ENCODE measurements around the gene MBNL1. TPM values are rescaled to one million over a fixed set of nuclear protein-coding genes. Genes with fewer than 3 reads are reported as not detected.
A peak's percentile ranks its signal among the peaks of the same experiment; 100 is the strongest.

MBNL1 gene
- total RNA-seq, 1 donor from 2014 or later: 172 TPM

GRCh38 chr3:152318512-152318911 is 49.8 kb downstream of the MBNL1 start:
- no peaks in the 10 kb centered on the region for H3K27me3 ChIP-seq (ENCODE audit: low read depth)
- DNase-seq: no peak
- peak overlapping the region; percentile 76 for H3K27ac ChIP-seq (replicated peaks)
- H3K4me1 ChIP-seq: peaks cover 99% of the 10 kb centered on the region
- H3K9me3 ChIP-seq (replicated peaks): no peaks in the 10 kb centered on the region
- no peak for TF ChIP-seq CTCF (IDR thresholded peaks at IDR 0.05; ENCODE audit: borderline replicate concordance)
- no peak overlapping the region for H3K4me3 ChIP-seq
- intact Hi-C loops (cut with micrococcal nuclease): no loop called here
- no peaks in the 10 kb centered on the region for H3K36me3 ChIP-seq

GRCh38 chr3:152319256-152319655 is 50.5 kb downstream of the MBNL1 start:
- H3K27me3 ChIP-seq (ENCODE audit: low read depth): no peaks in the 10 kb centered on the region
- no peak for TF ChIP-seq CTCF (IDR thresholded peaks at IDR 0.05; ENCODE audit: borderline replicate concordance)
- intact Hi-C loops (cut with micrococcal nuclease): no loop called here
- H3K9me3 ChIP-seq (replicated peaks): no peaks in the 10 kb centered on the region
- H3K4me3 ChIP-seq: no peak overlapping the region
- H3K4me1 ChIP-seq: peaks cover 100% of the 10 kb centered on the region
- peak overlapping the region; percentile 76 for H3K27ac ChIP-seq (replicated peaks)
- H3K36me3 ChIP-seq: no peaks in the 10 kb centered on the region
- no peak for DNase-seq

GRCh38 chr3:152319831-152320617 is 51.3 kb downstream of the MBNL1 start:
- no peak for DNase-seq
- Histone ChIP-seq H3K27ac (replicated peaks) (peak overlapping the region; percentile 76), H3K4me3 (no peak overlapping the region), H3K36me3 (no peaks in the 10 kb centered on the region), H3K4me1 (peaks cover 98% of the 10 kb centered on the region), H3K9me3 (replicated peaks) (no peaks in the 10 kb centered on the region), H3K27me3 (ENCODE audit: low read depth) (no peaks in the 10 kb centered on the region)
- TF ChIP-seq CTCF (IDR thresholded peaks at IDR 0.05; ENCODE audit: borderline replicate concordance): no peak
- intact Hi-C loops (cut with micrococcal nuclease): no loop called here

- H3K4me3 ChIP-seq: no peak overlapping the region
- intact Hi-C loops (cut with micrococcal nuclease): no loop called here
- no peaks in the 10 kb centered on the region for H3K27me3 ChIP-seq (ENCODE audit: low read depth)
- peaks cover 6% of the 10 kb centered on the region for H3K9me3 ChIP-seq (replicated peaks)
- no peaks in the 10 kb centered on the region for H3K36me3 ChIP-seq
- no peak for TF ChIP-seq CTCF (IDR thresholded peaks at IDR 0.05; ENCODE audit: borderline replicate concordance)
- DNase-seq: no peak
- H3K4me1 ChIP-seq: peaks cover 88% of the 10 kb centered on the region
- peak overlapping the region; percentile 76 for H3K27ac ChIP-seq (replicated peaks)
These were observed 52.6 kb downstream of the MBNL1 start for GRCh38 chr3:152321200-152321954.

GRCh38 chr3:152321955-152322377 is 53.2 kb downstream of the MBNL1 start:
- Histone ChIP-seq H3K27me3 (ENCODE audit: low read depth) (no peaks in the 10 kb centered on the region), H3K27ac (replicated peaks) (peak overlapping the region; percentile 76), H3K9me3 (replicated peaks) (peaks cover 7% of the 10 kb centered on the region), H3K4me3 (no peak overlapping the region), H3K36me3 (no peaks in the 10 kb centered on the region), H3K4me1 (peaks cover 85% of the 10 kb centered on the region)
- intact Hi-C loops (cut with micrococcal nuclease): no loop called here
- TF ChIP-seq CTCF (IDR thresholded peaks at IDR 0.05; ENCODE audit: borderline replicate concordance): no peak
- no peak for DNase-seq
